ENCODE results near the gene EZH1.

Gene EZH1

GRCh38 chr17:42702446-42702845, 42.4 kb downstream of the EZH1 start:
- Histone ChIP-seq H3K27ac (ENCODE audit: low read length, poor library complexity, severe bottlenecking) (no peak overlapping the region), H3K18ac (ENCODE audit: low read depth in 1 of 2, low read length in 2 of 2) (no peak overlapping the region), H3K4ac (ENCODE audit: low read depth in 1 of 2, low read length in 2 of 2) (no peak overlapping the region), H2AK5ac (ENCODE audit: low read length, severe bottlenecking) (no peak overlapping the region), H2BK12ac (ENCODE audit: low read length in 2 of 2) (no peak overlapping the region), H2AFZ (ENCODE audit: low read depth, low read length) (no peak overlapping the region), H3K36me3 (ENCODE audit: control insufficient read depth in 1 of 2, insufficient read depth in 2 of 2, low read depth in 1 of 2, low read length in 2 of 2) (peaks cover 68 to 88% of the 10 kb centered on the region in 2 experiments), H2BK120ac (ENCODE audit: low read depth, low read length) (no peak overlapping the region), H4K8ac (ENCODE audit: low read length) (no peak overlapping the region), H4K91ac (ENCODE audit: low read length) (no peak overlapping the region), H3K79me1 (replicated peaks; ENCODE audit: low read length, poor library complexity, severe bottlenecking) (no peaks in the 10 kb centered on the region), H3K4me1 (ENCODE audit: control insufficient read depth, insufficient read depth, low read depth, low read length) (no peaks in the 10 kb centered on the region), H3K27me3 (ENCODE audit: control insufficient read depth in 1 of 2, insufficient read depth in 1 of 2, low read length in 2 of 2) (no peaks in the 10 kb centered on the region), H3K23ac (ENCODE audit: low read length in 2 of 2) (no peak overlapping the region), H2BK5ac (ENCODE audit: low read depth, low read length, poor library complexity, severe bottlenecking) (no peak overlapping the region), H3K4me3 (ENCODE audit: insufficient read depth in 1 of 2, low read depth in 1 of 2, low read length in 2 of 2) (no peak overlapping the region), H2BK15ac (ENCODE audit: low read depth, poor library complexity, severe bottlenecking) (no peak overlapping the region), H3K9ac (ENCODE audit: low read length) (no peak overlapping the region), H3K14ac (ENCODE audit: low read length in 2 of 2) (no peak overlapping the region), H3K9me3 (ENCODE audit: control insufficient read depth, low read length) (no peaks in the 10 kb centered on the region), H3K4me2 (ENCODE audit: low read length, poor library complexity, severe bottlenecking) (no peak overlapping the region)
- WGBS = 93% methylated on average over 11 of the region's 11 CpGs
- no peak for DNase-seq

GRCh38 chr17:42700586-42701289, 44.1 kb downstream of the EZH1 start:
- no peak overlapping the region for H2BK120ac ChIP-seq (ENCODE audit: low read depth, low read length)
- 80% methylated on average over 9 of the region's 10 CpGs for WGBS
- no peak for DNase-seq
- no peak overlapping the region for H2BK12ac ChIP-seq (ENCODE audit: low read length in 2 of 2)
- H2BK15ac ChIP-seq (ENCODE audit: low read depth, poor library complexity, severe bottlenecking) = no peak overlapping the region
- H3K18ac ChIP-seq (ENCODE audit: low read depth in 1 of 2, low read length in 2 of 2) = no peak overlapping the region
- peak overlapping the region in 1 of 2 experiments; percentile 9 for H3K23ac ChIP-seq (ENCODE audit: low read length in 2 of 2)
- H3K4me1 ChIP-seq (ENCODE audit: control insufficient read depth, insufficient read depth, low read depth, low read length) = no peaks in the 10 kb centered on the region
- no peaks in the 10 kb centered on the region for H3K9me3 ChIP-seq (ENCODE audit: control insufficient read depth, low read length)
- H4K91ac ChIP-seq (ENCODE audit: low read length) = peak overlapping the region; percentile 21
- H3K4me3 ChIP-seq (ENCODE audit: insufficient read depth in 1 of 2, low read depth in 1 of 2, low read length in 2 of 2) = no peak overlapping the region
- no peaks in the 10 kb centered on the region for H3K27me3 ChIP-seq (ENCODE audit: control insufficient read depth in 1 of 2, insufficient read depth in 1 of 2, low read length in 2 of 2)
- no peak overlapping the region for H3K27ac ChIP-seq (ENCODE audit: low read length, poor library complexity, severe bottlenecking)
- H3K36me3 ChIP-seq (ENCODE audit: control insufficient read depth in 1 of 2, insufficient read depth in 2 of 2, low read depth in 1 of 2, low read length in 2 of 2) = peaks cover 66 to 86% of the 10 kb centered on the region in 2 experiments
- H3K4ac ChIP-seq (ENCODE audit: low read depth in 1 of 2, low read length in 2 of 2) = no peak overlapping the region
- H2BK5ac ChIP-seq (ENCODE audit: low read depth, low read length, poor library complexity, severe bottlenecking) = no peak overlapping the region
- no peak overlapping the region for H2AK5ac ChIP-seq (ENCODE audit: low read length, severe bottlenecking)
- H3K9ac ChIP-seq (ENCODE audit: low read length) = no peak overlapping the region
- no peak overlapping the region for H3K4me2 ChIP-seq (ENCODE audit: low read length, poor library complexity, severe bottlenecking)
- H2AFZ ChIP-seq (ENCODE audit: low read depth, low read length) = no peak overlapping the region
- no peak overlapping the region for H3K14ac ChIP-seq (ENCODE audit: low read length in 2 of 2)
- H3K79me1 ChIP-seq (replicated peaks; ENCODE audit: low read length, poor library complexity, severe bottlenecking) = no peaks in the 10 kb centered on the region
- no peak overlapping the region for H4K8ac ChIP-seq (ENCODE audit: low read length)

GRCh38 chr17:42699415-42699740, 45.5 kb downstream of the EZH1 start:
- Histone ChIP-seq H3K23ac (ENCODE audit: low read length in 2 of 2) (no peak overlapping the region), H3K9me3 (ENCODE audit: control insufficient read depth, low read length) (no peaks in the 10 kb centered on the region), H3K4me3 (ENCODE audit: insufficient read depth in 1 of 2, low read depth in 1 of 2, low read length in 2 of 2) (no peak overlapping the region), H2BK120ac (ENCODE audit: low read depth, low read length) (no peak overlapping the region), H3K27me3 (ENCODE audit: control insufficient read depth in 1 of 2, insufficient read depth in 1 of 2, low read length in 2 of 2) (no peaks in the 10 kb centered on the region), H4K91ac (ENCODE audit: low read length) (no peak overlapping the region), H3K79me1 (replicated peaks; ENCODE audit: low read length, poor library complexity, severe bottlenecking) (peaks cover 1% of the 10 kb centered on the region), H2BK15ac (ENCODE audit: low read depth, poor library complexity, severe bottlenecking) (no peak overlapping the region), H3K36me3 (ENCODE audit: control insufficient read depth in 1 of 2, insufficient read depth in 2 of 2, low read depth in 1 of 2, low read length in 2 of 2) (peaks cover 65 to 86% of the 10 kb centered on the region in 2 experiments), H3K9ac (ENCODE audit: low read length) (no peak overlapping the region), H2AFZ (ENCODE audit: low read depth, low read length) (no peak overlapping the region), H3K14ac (ENCODE audit: low read length in 2 of 2) (no peak overlapping the region), H2BK5ac (ENCODE audit: low read depth, low read length, poor library complexity, severe bottlenecking) (no peak overlapping the region), H3K4ac (ENCODE audit: low read depth in 1 of 2, low read length in 2 of 2) (no peak overlapping the region), H3K18ac (ENCODE audit: low read depth in 1 of 2, low read length in 2 of 2) (no peak overlapping the region), H3K27ac (ENCODE audit: low read length, poor library complexity, severe bottlenecking) (no peak overlapping the region), H2BK12ac (ENCODE audit: low read length in 2 of 2) (no peak overlapping the region), H3K4me2 (ENCODE audit: low read length, poor library complexity, severe bottlenecking) (no peak overlapping the region), H3K4me1 (ENCODE audit: control insufficient read depth, insufficient read depth, low read depth, low read length) (no peaks in the 10 kb centered on the region), H4K8ac (ENCODE audit: low read length) (no peak overlapping the region), H2AK5ac (ENCODE audit: low read length, severe bottlenecking) (no peak overlapping the region)
- DNase-seq = no peak
- 74% methylated on average over 2 of the region's 4 CpGs for WGBS

GRCh38 chr17:42698736-42699414, 46.0 kb downstream of the EZH1 start:
- 60% methylated on average over 1 of the region's 2 CpGs for WGBS

More at GRCh38 chr17:42698736-42699414, 46.0 kb downstream of the EZH1 start:
- peak; percentile 32 for DNase-seq
- H3K23ac ChIP-seq (ENCODE audit: low read length in 2 of 2) = no peak overlapping the region
- no peaks in the 10 kb centered on the region for H3K27me3 ChIP-seq (ENCODE audit: control insufficient read depth in 1 of 2, insufficient read depth in 1 of 2, low read length in 2 of 2)
- H3K79me1 ChIP-seq (replicated peaks; ENCODE audit: low read length, poor library complexity, severe bottlenecking) = peaks cover 1% of the 10 kb centered on the region
- H3K27ac ChIP-seq (ENCODE audit: low read length, poor library complexity, severe bottlenecking) = no peak overlapping the region
- no peak overlapping the region for H2BK12ac ChIP-seq (ENCODE audit: low read length in 2 of 2)
- no peak overlapping the region for H3K18ac ChIP-seq (ENCODE audit: low read depth in 1 of 2, low read length in 2 of 2)
- no peaks in the 10 kb centered on the region for H3K9me3 ChIP-seq (ENCODE audit: control insufficient read depth, low read length)
- no peak overlapping the region for H3K4ac ChIP-seq (ENCODE audit: low read depth in 1 of 2, low read length in 2 of 2)
- H2BK5ac ChIP-seq (ENCODE audit: low read depth, low read length, poor library complexity, severe bottlenecking) = no peak overlapping the region
- H3K4me1 ChIP-seq (ENCODE audit: control insufficient read depth, insufficient read depth, low read depth, low read length) = no peaks in the 10 kb centered on the region
- no peak overlapping the region for H4K91ac ChIP-seq (ENCODE audit: low read length)
- peak overlapping the region in 1 of 2 experiments; percentile 26 for H3K14ac ChIP-seq (ENCODE audit: low read length in 2 of 2)
- peaks cover 63 to 85% of the 10 kb centered on the region in 2 experiments for H3K36me3 ChIP-seq (ENCODE audit: control insufficient read depth in 1 of 2, insufficient read depth in 2 of 2, low read depth in 1 of 2, low read length in 2 of 2)
- H2AK5ac ChIP-seq (ENCODE audit: low read length, severe bottlenecking) = no peak overlapping the region
- H4K8ac ChIP-seq (ENCODE audit: low read length) = no peak overlapping the region
- H2BK15ac ChIP-seq (ENCODE audit: low read depth, poor library complexity, severe bottlenecking) = no peak overlapping the region
- no peak overlapping the region for H2AFZ ChIP-seq (ENCODE audit: low read depth, low read length)
- no peak overlapping the region for H3K9ac ChIP-seq (ENCODE audit: low read length)
- H2BK120ac ChIP-seq (ENCODE audit: low read depth, low read length) = no peak overlapping the region
- H3K4me3 ChIP-seq (ENCODE audit: insufficient read depth in 1 of 2, low read depth in 1 of 2, low read length in 2 of 2) = no peak overlapping the region
- H3K4me2 ChIP-seq (ENCODE audit: low read length, poor library complexity, severe bottlenecking) = no peak overlapping the region

Data from mesenchymal stem cell (in vitro differentiated cells and primary cell).